ENCODE data around the gene ATP6V0C. TPM values are rescaled to one million over a fixed set of nuclear protein-coding genes. Genes with fewer than 3 reads are reported as not detected.
"Not testable (repeated sequence)": the region's sequence is repeated elsewhere in the genome, so short reads cannot be mapped to it uniquely, and the experiment has no call there.

The ATP6V0C gene
- total and polyA plus RNA-seq, 2 donors from 2014 or later = 303 to 520 TPM

GRCh38 chr16:2533912-2534311 lies 20.2 kb downstream of the ATP6V0C start:
- no peak overlapping the region for H3K4me3 ChIP-seq (ENCODE audit: low read length in 3 of 3)
- no peaks in the 10 kb centered on the region for H3K9me3 ChIP-seq (ENCODE audit: control insufficient read depth in 2 of 3, insufficient read depth in 1 of 3, low read length in 3 of 3)
- H3K4me1 ChIP-seq (ENCODE audit: control insufficient read depth in 2 of 3, insufficient read depth in 2 of 3, low read depth in 1 of 3, low read length in 3 of 3) = peaks cover 0 to 12% (median 4%) of the 10 kb centered on the region in 3 donors
- intact Hi-C loops (cut with DNase I) = no loop called here
- no peak for DNase-seq
- no peak for FAIRE-seq
- no peak overlapping the region for H3K27ac ChIP-seq (ENCODE audit: low read depth in 2 of 2, low read length in 2 of 2)
- peaks cover 0 to 3% (median 0%) of the 10 kb centered on the region in 3 donors for H3K36me3 ChIP-seq (ENCODE audit: control insufficient read depth in 2 of 3, insufficient read depth in 3 of 3, low read length in 3 of 3)
- H3K9ac ChIP-seq (ENCODE audit: low read length in 3 of 3) = no peak overlapping the region
- no peaks in the 10 kb centered on the region for H3K27me3 ChIP-seq (ENCODE audit: control insufficient read depth, insufficient read depth, low read length)
- no peak for TF ChIP-seq CTCF (IDR thresholded peaks at IDR 0.05; ENCODE audit: borderline replicate concordance, extremely low read depth, insufficient read depth)

- H3K4me3 ChIP-seq (ENCODE audit: low read length in 3 of 3); DNase-seq; H3K36me3 ChIP-seq (ENCODE audit: control insufficient read depth in 2 of 3, insufficient read depth in 3 of 3, low read length in 3 of 3); H3K9me3 ChIP-seq (ENCODE audit: control insufficient read depth in 2 of 3, insufficient read depth in 1 of 3, low read length in 3 of 3); H3K9ac ChIP-seq (ENCODE audit: low read length in 3 of 3); H3K27me3 ChIP-seq (ENCODE audit: control insufficient read depth, insufficient read depth, low read length); H3K27ac ChIP-seq (ENCODE audit: low read depth in 2 of 2, low read length in 2 of 2); intact Hi-C loops (cut with DNase I); FAIRE-seq: not testable (repeated sequence)
- H3K4me1 ChIP-seq (ENCODE audit: control insufficient read depth in 2 of 3, insufficient read depth in 2 of 3, low read depth in 1 of 3, low read length in 3 of 3) = peaks cover 0 to 14% (median 5%) of the 10 kb centered on the region in 3 donors
Measured at GRCh38 chr16:2534335-2534734, 20.6 kb downstream of the ATP6V0C start.

GRCh38 chr16:2535625-2536013 lies 21.9 kb downstream of the ATP6V0C start:
- no peak overlapping the region for H3K9ac ChIP-seq (ENCODE audit: low read length in 3 of 3)
- H3K9me3 ChIP-seq (ENCODE audit: control insufficient read depth in 2 of 3, insufficient read depth in 1 of 3, low read length in 3 of 3) = no peaks in the 10 kb centered on the region
- FAIRE-seq (no peak), DNase-seq (no peak)
- no peaks in the 10 kb centered on the region for H3K36me3 ChIP-seq (ENCODE audit: control insufficient read depth in 2 of 3, insufficient read depth in 3 of 3, low read length in 3 of 3)
- peaks cover 0 to 20% (median 7%) of the 10 kb centered on the region in 3 donors for H3K4me1 ChIP-seq (ENCODE audit: control insufficient read depth in 2 of 3, insufficient read depth in 2 of 3, low read depth in 1 of 3, low read length in 3 of 3)
- no peak for TF ChIP-seq CTCF (IDR thresholded peaks at IDR 0.05; ENCODE audit: borderline replicate concordance, extremely low read depth, insufficient read depth)
- no peak overlapping the region for H3K4me3 ChIP-seq (ENCODE audit: low read length in 3 of 3)
- no peaks in the 10 kb centered on the region for H3K27me3 ChIP-seq (ENCODE audit: control insufficient read depth, insufficient read depth, low read length)
- H3K27ac ChIP-seq (ENCODE audit: low read depth in 2 of 2, low read length in 2 of 2) = no peak overlapping the region
- intact Hi-C loops (cut with DNase I) = no loop called here

- Histone ChIP-seq H3K4me3 (ENCODE audit: low read length in 3 of 3) (peak within 1 kb of the TSS; percentile 62 to 79 (median 76)), H3K4me1 (ENCODE audit: control insufficient read depth in 2 of 3, insufficient read depth in 2 of 3, low read depth in 1 of 3, low read length in 3 of 3) (peaks cover 0 to 18% (median 3%) of the 10 kb centered on the region in 3 donors), H3K27me3 (ENCODE audit: control insufficient read depth, insufficient read depth, low read length) (no peaks in the 10 kb centered on the region), H3K9ac (ENCODE audit: low read length in 3 of 3) (peak within 1 kb of the TSS in 1 of 3 donors; percentile 59), H3K9me3 (ENCODE audit: control insufficient read depth in 2 of 3, insufficient read depth in 1 of 3, low read length in 3 of 3) (no peaks in the 10 kb centered on the region), H3K27ac (ENCODE audit: low read depth in 2 of 2, low read length in 2 of 2) (peak within 1 kb of the TSS; percentile 11 to 74), H3K36me3 (ENCODE audit: control insufficient read depth in 2 of 3, insufficient read depth in 3 of 3, low read length in 3 of 3) (no peaks in the 10 kb centered on the region)
- DNase-seq = peak; percentile 96 to 99 (median 98)
- intact Hi-C loops (cut with DNase I) = no loop called here
- no peak for FAIRE-seq
- TF ChIP-seq CTCF (IDR thresholded peaks at IDR 0.05; ENCODE audit: borderline replicate concordance, extremely low read depth, insufficient read depth) = no peak
Measured at GRCh38 chr16:2537451-2538379, 24.0 kb downstream of the ATP6V0C start, which contains the start of gene PDPK1. Gene PDPK1, plus strand, starts transcription at chr16:2538021. Its CDS starts 92 bp downstream, at chr16:2538113.

GRCh38 chr16:2539192-2539844 lies 25.6 kb downstream of the ATP6V0C start:
- H3K4me3 ChIP-seq (ENCODE audit: low read length in 3 of 3) = peak overlapping the region in 1 of 3 donors; percentile 58
- H3K9ac ChIP-seq (ENCODE audit: low read length in 3 of 3); intact Hi-C loops (cut with DNase I); H3K27me3 ChIP-seq (ENCODE audit: control insufficient read depth, insufficient read depth, low read length); H3K9me3 ChIP-seq (ENCODE audit: control insufficient read depth in 2 of 3, insufficient read depth in 1 of 3, low read length in 3 of 3); H3K27ac ChIP-seq (ENCODE audit: low read depth in 2 of 2, low read length in 2 of 2); H3K36me3 ChIP-seq (ENCODE audit: control insufficient read depth in 2 of 3, insufficient read depth in 3 of 3, low read length in 3 of 3); FAIRE-seq; DNase-seq: not testable (repeated sequence)
- H3K4me1 ChIP-seq (ENCODE audit: control insufficient read depth in 2 of 3, insufficient read depth in 2 of 3, low read depth in 1 of 3, low read length in 3 of 3) = peaks cover 0 to 18% (median 3%) of the 10 kb centered on the region in 3 donors
